HEK293 (cell line): ENCODE measurements around the gene ARFRP1.

Source experiments
- CTCF ChIA-PET: fragments of 350-600 bp; formaldehyde crosslinking; extraction: SDS; loops from one replicate; lab custom pipeline; 2021; ENCODE audit warnings: antibody characterized with exemption; lab: Yijun Ruan, JAX
- POLR2A ChIA-PET: fragments of 300-600 bp; formaldehyde crosslinking; extraction: SDS; loops from one replicate; lab custom pipeline; 2020; ENCODE audit warnings: antibody characterized with exemption, inconsistent platforms; lab: Yijun Ruan, JAX
- H3K27ac ChIP-seq: fragments of 200-500 bp; sonication (Bioruptor generic); 2 replicates; pipeline ENCODE4 v1.5.1; 2014; ENCODE audit warnings: low read depth, low read length, control low read depth, inconsistent platforms; ENCODE audit errors: extremely low read depth
- H3K36me3 ChIP-seq, 2 experiments: fragments of 200-500 bp in 1 of 2; sonication (Bioruptor generic) in 1 of 2; 1 replicate in 1 of 2; 2 replicates in 1 of 2; pipeline ENCODE4 v1.5.1; 2014 to 2017; ENCODE audit warnings: inconsistent platforms in 2 of 2, low read length in 2 of 2; ENCODE audit not compliant: control insufficient read depth in 2 of 2, insufficient read depth in 1 of 2
- H3K4me1 ChIP-seq: fragments of 200-500 bp; sonication (Bioruptor generic); 2 replicates; pipeline ENCODE4 v1.5.1; 2014; ENCODE audit warnings: mild to moderate bottlenecking, low read length, inconsistent platforms; ENCODE audit not compliant: control insufficient read depth, insufficient read depth
- H3K4me3 ChIP-seq: 2 replicates; pipeline ENCODE4 v1.5.1; 2011; ENCODE audit warnings: low read depth, mild to moderate bottlenecking, control low read depth, low read length, moderate library complexity
- H3K9me3 ChIP-seq: fragments of 200-500 bp; sonication (Bioruptor generic); 2 replicates; pipeline ENCODE4 v1.5.1; 2014; ENCODE audit warnings: low read depth, low read length, inconsistent platforms; ENCODE audit not compliant: control insufficient read depth, insufficient read depth
- EGR2 ChIP-seq: fragments of 450-650 bp; formaldehyde crosslinking; IDR thresholded peaks from 2 replicates; pipeline ENCODE4 v1.5.1; 2016; ENCODE audit warnings: low read depth, missing biosample characterization, missing genetic modification characterization
- HIC1 ChIP-seq: fragments of 450-650 bp; formaldehyde crosslinking; IDR thresholded peaks from 2 replicates; pipeline ENCODE4 v1.5.1; 2016; ENCODE audit warnings: missing biosample characterization, missing genetic modification characterization
- MEIS1 ChIP-seq: sonication (generic); formaldehyde crosslinking; IDR thresholded peaks from 2 replicates; pipeline ENCODE4 v1.8.1; 2022; ENCODE audit warnings: missing genetic modification reagents, mild to moderate bottlenecking, borderline replicate concordance
- MYNN ChIP-seq: fragments of 450-650 bp; formaldehyde crosslinking; IDR thresholded peaks from 2 replicates; pipeline ENCODE4 v1.5.1; 2016; ENCODE audit warnings: missing biosample characterization, missing genetic modification characterization, borderline replicate concordance
- YY1 ChIP-seq: fragments of 450-650 bp; formaldehyde crosslinking; IDR thresholded peaks from 2 replicates; pipeline ENCODE4 v1.5.1; 2018; ENCODE audit warnings: missing biosample characterization, missing genetic modification characterization
- ZBTB10 ChIP-seq: fragments of 450-650 bp; formaldehyde crosslinking; IDR thresholded peaks from 2 replicates; pipeline ENCODE4 v1.5.1; 2016; ENCODE audit warnings: missing biosample characterization, missing genetic modification characterization
- ZFHX2 ChIP-seq: fragments of 450-650 bp; formaldehyde crosslinking; conservative IDR thresholded peaks from 2 replicates; pipeline ENCODE4 v1.5.1; 2016; ENCODE audit warnings: missing biosample characterization, missing genetic modification characterization
- ZNF175 ChIP-seq: fragments of 450-650 bp; formaldehyde crosslinking; IDR thresholded peaks from 2 replicates; pipeline ENCODE4 v1.5.1; 2016; ENCODE audit warnings: missing biosample characterization, missing genetic modification characterization
- ZNF274 ChIP-seq, 2 experiments: fragments of 200-500 bp in 1 of 2; fragments of 450-650 bp in 1 of 2; sonication (Bioruptor generic) in 1 of 2; formaldehyde crosslinking in 1 of 2; IDR thresholded peaks; 2 replicates each; pipeline versions ENCODE4 v1.5.1 to v1.6.1; 2014 to 2016; ENCODE audit warnings: borderline replicate concordance in 1 of 2, inconsistent platforms in 1 of 2, low read length in 1 of 2, missing biosample characterization in 1 of 2, missing genetic modification characterization in 1 of 2
- ZNF341 ChIP-seq: fragments of 450-650 bp; formaldehyde crosslinking; IDR thresholded peaks from 2 replicates; pipeline ENCODE4; 2016; ENCODE audit warnings: low read depth, missing biosample characterization, missing genetic modification characterization
- ZNF423 ChIP-seq: fragments of 450-650 bp; formaldehyde crosslinking; IDR thresholded peaks from 2 replicates; pipeline ENCODE4 v1.5.1; 2016; ENCODE audit warnings: missing biosample characterization, missing genetic modification characterization
- ZNF514 ChIP-seq: fragments of 450-650 bp; formaldehyde crosslinking; IDR thresholded peaks from 2 replicates; pipeline ENCODE4 v1.5.1; 2016; ENCODE audit warnings: missing biosample characterization, missing genetic modification characterization
- ZNF571 ChIP-seq: fragments of 450-650 bp; formaldehyde crosslinking; IDR thresholded peaks from 2 replicates; pipeline ENCODE4 v1.5.0; 2017; ENCODE audit warnings: missing biosample characterization, missing genetic modification characterization
- ZNF645 ChIP-seq: fragments of 450-650 bp; formaldehyde crosslinking; IDR thresholded peaks from 2 replicates; pipeline ENCODE4; 2016; ENCODE audit warnings: missing biosample characterization, missing genetic modification characterization
- ZNF658 ChIP-seq: fragments of 450-650 bp; formaldehyde crosslinking; IDR thresholded peaks from 2 replicates; pipeline ENCODE4; 2016; ENCODE audit warnings: missing biosample characterization, missing genetic modification characterization
- ZNF660 ChIP-seq: fragments of 450-650 bp; IDR thresholded peaks from 2 replicates; pipeline ENCODE4 v1.5.1; 2018; ENCODE audit warnings: missing biosample characterization, mild to moderate bottlenecking, missing genetic modification characterization
- ZSCAN4 ChIP-seq: fragments of 450-650 bp; formaldehyde crosslinking; IDR thresholded peaks from 2 replicates; pipeline ENCODE4 v1.5.1; 2017; ENCODE audit warnings: missing biosample characterization, missing genetic modification characterization
- TF ChIP-seq, protein P1 (sequence below): fragments of 450-650 bp; formaldehyde crosslinking; IDR thresholded peaks from 2 replicates; pipeline ENCODE4 v1.5.1; 2016; ENCODE audit warnings: missing biosample characterization, missing genetic modification characterization
- TF ChIP-seq, protein P2 (sequence below): fragments of 450-650 bp; formaldehyde crosslinking; optimal IDR thresholded peaks from 2 replicates; pipeline ENCODE3; 2016; ENCODE audit warnings: missing biosample characterization, mild to moderate bottlenecking, missing genetic modification characterization
- TF ChIP-seq, protein P3 (sequence below): fragments of 450-650 bp; formaldehyde crosslinking; IDR thresholded peaks from 2 replicates; pipeline ENCODE4 v1.5.1; 2016; ENCODE audit warnings: missing biosample characterization, missing genetic modification characterization
- TF ChIP-seq, protein P4 (sequence below): fragments of 450-650 bp; formaldehyde crosslinking; IDR thresholded peaks from 2 replicates; pipeline ENCODE4 v1.5.1; 2017; ENCODE audit warnings: missing biosample characterization, missing genetic modification characterization

ARFRP1 gene

DNA sequence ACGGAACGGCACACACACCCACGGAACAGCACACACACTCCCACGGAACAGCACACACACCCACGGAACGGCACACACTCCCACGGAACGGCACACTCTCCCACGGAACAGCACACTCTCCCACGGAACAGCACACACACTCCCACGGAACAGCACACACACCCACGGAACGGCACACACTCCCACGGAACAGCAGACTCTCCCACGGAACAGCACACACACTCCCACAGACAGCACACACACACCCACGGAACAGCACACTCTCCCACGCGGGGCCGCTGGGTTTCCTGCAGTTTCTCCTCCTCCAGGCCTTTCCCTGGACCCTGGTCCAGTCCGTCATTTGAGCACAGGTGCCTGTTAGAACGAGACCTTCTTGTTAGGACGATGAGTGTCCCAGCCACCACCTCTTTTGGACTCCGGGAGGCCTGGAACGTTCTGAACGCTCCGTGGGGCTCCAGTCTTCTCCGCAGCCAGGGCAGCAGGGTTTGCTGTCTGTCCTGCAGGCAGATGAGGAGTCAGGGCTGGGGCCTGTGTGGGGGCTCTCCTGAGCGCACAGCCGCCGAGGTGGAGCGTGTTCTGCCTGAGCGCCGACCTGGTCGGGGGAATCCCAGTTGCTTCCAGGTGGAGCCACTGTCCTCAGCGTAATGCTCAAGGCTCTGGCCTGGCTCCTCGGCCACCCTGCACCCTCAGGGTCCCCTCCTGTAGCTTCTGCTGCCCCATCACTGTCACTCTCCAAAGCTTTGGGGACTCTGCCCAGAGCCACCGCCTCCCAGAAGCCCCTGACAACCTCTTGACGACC lies 28.9 kb downstream of the ARFRP1 start:
- POLR2A ChIA-PET: no interaction called here
- no peak overlapping the region for H3K27ac ChIP-seq
- CTCF ChIA-PET: no interaction called here
- H3K9me3 ChIP-seq: no peaks in the 10 kb centered on the region
- no peaks in the 10 kb centered on the region for H3K4me1 ChIP-seq
- no peak overlapping the region for H3K4me3 ChIP-seq
- H3K36me3 ChIP-seq: peaks cover 8 to 47% of the 10 kb centered on the region in 2 experiments; a peak in 2 of 3 replicates
- TF ChIP-seq ZNF514: no peak
- TF ChIP-seq ZNF645 (tag by site-specific recombination): no peak
- peak; percentile 94 for TF ChIP-seq ZFHX2
- TF ChIP-seq ZNF571: no peak
- peak; percentile 95 for TF ChIP-seq EGR2 (tag by site-specific recombination)
- TF ChIP-seq, protein P1, sequence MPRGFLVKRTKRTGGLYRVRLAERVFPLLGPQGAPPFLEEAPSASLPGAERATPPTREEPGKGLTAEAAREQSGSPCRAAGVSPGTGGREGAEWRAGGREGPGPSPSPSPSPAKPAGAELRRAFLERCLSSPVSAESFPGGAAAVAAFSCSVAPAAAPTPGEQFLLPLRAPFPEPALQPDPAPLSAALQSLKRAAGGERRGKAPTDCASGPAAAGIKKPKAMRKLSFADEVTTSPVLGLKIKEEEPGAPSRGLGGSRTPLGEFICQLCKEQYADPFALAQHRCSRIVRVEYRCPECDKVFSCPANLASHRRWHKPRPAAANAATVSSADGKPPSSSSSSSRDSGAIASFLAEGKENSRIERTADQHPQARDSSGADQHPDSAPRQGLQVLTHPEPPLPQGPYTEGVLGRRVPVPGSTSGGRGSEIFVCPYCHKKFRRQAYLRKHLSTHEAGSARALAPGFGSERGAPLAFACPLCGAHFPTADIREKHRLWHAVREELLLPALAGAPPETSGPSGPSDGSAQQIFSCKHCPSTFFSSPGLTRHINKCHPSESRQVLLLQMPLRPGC (tag by site-specific recombination): no peak
- TF ChIP-seq, protein P2, sequence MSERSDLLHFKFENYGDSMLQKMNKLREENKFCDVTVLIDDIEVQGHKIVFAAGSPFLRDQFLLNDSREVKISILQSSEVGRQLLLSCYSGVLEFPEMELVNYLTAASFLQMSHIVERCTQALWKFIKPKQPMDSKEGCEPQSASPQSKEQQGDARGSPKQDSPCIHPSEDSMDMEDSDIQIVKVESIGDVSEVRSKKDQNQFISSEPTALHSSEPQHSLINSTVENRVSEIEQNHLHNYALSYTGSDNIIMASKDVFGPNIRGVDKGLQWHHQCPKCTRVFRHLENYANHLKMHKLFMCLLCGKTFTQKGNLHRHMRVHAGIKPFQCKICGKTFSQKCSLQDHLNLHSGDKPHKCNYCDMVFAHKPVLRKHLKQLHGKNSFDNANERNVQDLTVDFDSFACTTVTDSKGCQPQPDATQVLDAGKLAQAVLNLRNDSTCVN (tag by site-specific recombination): no peak
- no peak for TF ChIP-seq ZBTB10
- TF ChIP-seq, protein P3, sequence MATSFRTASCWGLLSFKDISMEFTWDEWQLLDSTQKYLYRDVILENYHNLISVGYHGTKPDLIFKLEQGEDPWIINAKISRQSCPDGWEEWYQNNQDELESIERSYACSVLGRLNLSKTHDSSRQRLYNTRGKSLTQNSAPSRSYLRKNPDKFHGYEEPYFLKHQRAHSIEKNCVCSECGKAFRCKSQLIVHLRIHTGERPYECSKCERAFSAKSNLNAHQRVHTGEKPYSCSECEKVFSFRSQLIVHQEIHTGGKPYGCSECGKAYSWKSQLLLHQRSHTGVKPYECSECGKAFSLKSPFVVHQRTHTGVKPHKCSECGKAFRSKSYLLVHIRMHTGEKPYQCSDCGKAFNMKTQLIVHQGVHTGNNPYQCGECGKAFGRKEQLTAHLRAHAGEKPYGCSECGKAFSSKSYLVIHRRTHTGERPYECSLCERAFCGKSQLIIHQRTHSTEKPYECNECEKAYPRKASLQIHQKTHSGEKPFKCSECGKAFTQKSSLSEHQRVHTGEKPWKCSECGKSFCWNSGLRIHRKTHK: no peak
- no peak for TF ChIP-seq HIC1 (tag by site-specific recombination)
- TF ChIP-seq MYNN: no peak
- no peak for TF ChIP-seq ZNF175 (tag by site-specific recombination)
- no peak for TF ChIP-seq YY1 (tag by site-specific recombination)
- TF ChIP-seq ZNF341 (tag by site-specific recombination): peak; percentile 43; the same call in 1 of the 2 replicates
- no peak for TF ChIP-seq ZNF658 (tag by site-specific recombination)
- no peak for TF ChIP-seq MEIS1 (CRISPR knock-in tag)
- TF ChIP-seq, protein P4, sequence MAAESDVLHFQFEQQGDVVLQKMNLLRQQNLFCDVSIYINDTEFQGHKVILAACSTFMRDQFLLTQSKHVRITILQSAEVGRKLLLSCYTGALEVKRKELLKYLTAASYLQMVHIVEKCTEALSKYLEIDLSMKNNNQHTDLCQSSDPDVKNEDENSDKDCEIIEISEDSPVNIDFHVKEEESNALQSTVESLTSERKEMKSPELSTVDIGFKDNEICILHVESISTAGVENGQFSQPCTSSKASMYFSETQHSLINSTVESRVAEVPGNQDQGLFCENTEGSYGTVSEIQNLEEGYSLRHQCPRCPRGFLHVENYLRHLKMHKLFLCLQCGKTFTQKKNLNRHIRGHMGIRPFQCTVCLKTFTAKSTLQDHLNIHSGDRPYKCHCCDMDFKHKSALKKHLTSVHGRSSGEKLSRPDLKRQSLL (tag by site-specific recombination): no peak
- no peak for TF ChIP-seq ZNF660 (tag by site-specific recombination)
- TF ChIP-seq ZNF274 (IDR thresholded peaks at IDR 0.05; ENCODE audit: low read length): no peak
- no peak for TF ChIP-seq ZNF274 (tag by site-specific recombination; IDR thresholded peaks at IDR 0.05; ENCODE audit: borderline replicate concordance)
- TF ChIP-seq ZSCAN4 (tag by site-specific recombination): peak; percentile 81
- TF ChIP-seq ZNF423 (tag by site-specific recombination): no peak
